Natural killer cell treated with Interleukin-12 subunit alpha and Interleukin-12 subunit beta and Interleukin-15 and Interleukin-18, amount 100 ng/mL, for 72 hours (primary cell): Measurements from ENCODE around the gene OSBPL5. TPM values are rescaled to one million over a fixed set of nuclear protein-coding genes. Genes with fewer than 3 reads are reported as not detected.
"Not testable (repeated sequence)": the region's sequence is repeated elsewhere in the genome, so short reads cannot be mapped to it uniquely, and the experiment has no call there.

ENCODE experiments used
- ATAC-seq, 2 donors: fragments of 150-1000 bp; cut with Tn5 transposase in 1 of 2; sonication (Bioruptor Pico), chemical (Tn5 transposase) in 1 of 2; 2 replicates each; pipeline ENCODE4 v1.10.0; 2021
- DNase-seq: peaks from one replicate; pipeline ENCODE4 v3.0.0; 2022; ENCODE audit warnings: low spot score
- H3K27ac Mint-ChIP-seq, 2 donors: 1 replicate in 1 of 2; 2 replicates in 1 of 2; pipeline ENCODE4 v1.8.0; 2022; ENCODE audit warnings: mixed read lengths in 2 of 2, mild to moderate bottlenecking in 1 of 2, moderate library complexity in 1 of 2
- H3K27me3 Mint-ChIP-seq, 2 donors: 1 replicate in 1 of 2; 2 replicates in 1 of 2; pipeline ENCODE4 v1.8.0; 2022; ENCODE audit warnings: mixed read lengths in 2 of 2
- H3K36me3 Mint-ChIP-seq: one replicate; pipeline ENCODE4 v1.8.0; 2022; ENCODE audit warnings: mixed read lengths
- H3K4me1 Mint-ChIP-seq, 2 donors: 1 replicate in 1 of 2; 2 replicates in 1 of 2; pipeline ENCODE4 v1.8.0; 2022; ENCODE audit warnings: low read depth in 2 of 2, mixed read lengths in 2 of 2, mild to moderate bottlenecking in 1 of 2
- H3K4me3 Mint-ChIP-seq: one replicate; pipeline ENCODE4 v1.8.0; 2022; ENCODE audit warnings: mixed read lengths
- H3K9me3 Mint-ChIP-seq: 2 replicates; pipeline ENCODE4 v1.8.0; 2022; ENCODE audit warnings: mixed read lengths
- total RNA-seq, 2 donors: library from RNA; stranded (reverse); gene quantifications; one replicate each; pipeline ENCODE4 v1.2.3, GENCODE V29; 2022

The OSBPL5 gene
- total RNA-seq, 2 donors from 2014 or later = 58.3 to 74.6 TPM

DNA sequence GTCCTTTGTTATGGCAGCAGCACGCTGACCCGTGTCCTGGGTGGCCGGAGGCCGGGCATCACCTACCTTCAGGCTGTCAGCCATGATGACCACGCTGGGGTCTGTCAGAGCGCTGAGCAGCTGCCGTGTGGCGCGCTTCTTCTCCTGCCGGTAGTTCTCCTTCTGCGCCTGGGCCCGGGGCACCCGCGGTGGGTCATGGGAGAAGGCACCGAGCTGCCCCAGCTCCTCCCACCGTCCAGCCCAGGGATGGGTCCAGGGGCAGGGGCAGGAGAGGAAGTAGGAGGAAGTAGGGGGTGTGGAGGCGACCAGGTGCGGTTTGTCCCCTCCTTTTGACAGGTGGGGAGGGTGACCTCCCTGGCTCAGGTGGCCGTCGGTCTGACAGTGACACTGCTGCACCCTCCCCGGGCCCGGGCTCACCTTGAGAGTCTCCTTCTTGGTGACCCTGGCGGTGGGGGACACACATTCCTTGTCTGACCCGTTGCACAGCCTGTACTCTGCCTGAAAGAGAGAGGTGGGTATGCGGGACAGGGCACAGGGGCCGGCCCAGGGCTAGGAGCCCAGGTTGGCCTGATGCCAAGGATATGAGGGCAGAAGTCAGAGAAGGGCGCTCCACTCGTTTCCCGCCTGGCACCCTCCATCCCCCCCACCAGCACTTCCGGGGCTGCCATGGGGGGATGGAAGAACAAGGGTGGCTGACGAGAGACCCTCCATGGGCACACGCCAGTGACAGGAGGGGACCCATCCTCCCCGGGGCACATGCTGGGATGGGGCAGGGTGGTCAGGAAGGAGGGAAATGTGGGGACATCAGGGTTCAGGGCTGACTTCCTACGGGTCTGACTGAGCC is 43.0 kb downstream of the OSBPL5 start:
- Mint-ChIP-seq H3K27ac (no peak overlapping the region), H3K36me3 (peaks cover 7% of the 10 kb centered on the region), H3K27me3 (no peaks in the 10 kb centered on the region), H3K4me1 (peaks cover 9 to 23% of the 10 kb centered on the region in 2 donors), H3K4me3 (no peak overlapping the region), H3K9me3 (no peaks in the 10 kb centered on the region)
- peak; percentile 53 for DNase-seq
- ATAC-seq = no peak

DNA sequence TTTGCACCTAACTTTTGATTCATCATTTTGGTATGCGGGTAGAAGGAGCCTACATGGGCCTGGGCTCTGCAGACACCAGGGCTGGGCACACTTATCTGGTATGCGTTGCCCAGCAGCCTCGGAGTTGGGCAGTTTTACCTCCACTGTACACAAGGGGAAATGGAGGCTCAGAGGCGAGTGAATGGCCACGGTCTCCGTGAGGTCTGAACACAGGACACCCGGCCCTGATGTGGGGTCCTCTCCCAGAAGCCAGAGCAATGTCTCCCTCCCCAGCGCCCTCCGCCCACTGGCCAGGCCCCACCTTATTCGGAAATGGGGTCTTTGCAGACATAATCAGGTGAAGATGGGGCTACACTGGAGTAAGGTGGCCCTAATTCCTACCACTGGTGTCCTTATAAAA is 43.7 kb downstream of the OSBPL5 start:
- Mint-ChIP-seq H3K27ac (no peak overlapping the region), H3K27me3 (no peaks in the 10 kb centered on the region), H3K9me3 (no peaks in the 10 kb centered on the region), H3K36me3 (peaks cover 7% of the 10 kb centered on the region), H3K4me3 (no peak overlapping the region), H3K4me1 (peaks cover 9 to 21% of the 10 kb centered on the region in 2 donors)
- DNase-seq (no peak), ATAC-seq (no peak)

DNA sequence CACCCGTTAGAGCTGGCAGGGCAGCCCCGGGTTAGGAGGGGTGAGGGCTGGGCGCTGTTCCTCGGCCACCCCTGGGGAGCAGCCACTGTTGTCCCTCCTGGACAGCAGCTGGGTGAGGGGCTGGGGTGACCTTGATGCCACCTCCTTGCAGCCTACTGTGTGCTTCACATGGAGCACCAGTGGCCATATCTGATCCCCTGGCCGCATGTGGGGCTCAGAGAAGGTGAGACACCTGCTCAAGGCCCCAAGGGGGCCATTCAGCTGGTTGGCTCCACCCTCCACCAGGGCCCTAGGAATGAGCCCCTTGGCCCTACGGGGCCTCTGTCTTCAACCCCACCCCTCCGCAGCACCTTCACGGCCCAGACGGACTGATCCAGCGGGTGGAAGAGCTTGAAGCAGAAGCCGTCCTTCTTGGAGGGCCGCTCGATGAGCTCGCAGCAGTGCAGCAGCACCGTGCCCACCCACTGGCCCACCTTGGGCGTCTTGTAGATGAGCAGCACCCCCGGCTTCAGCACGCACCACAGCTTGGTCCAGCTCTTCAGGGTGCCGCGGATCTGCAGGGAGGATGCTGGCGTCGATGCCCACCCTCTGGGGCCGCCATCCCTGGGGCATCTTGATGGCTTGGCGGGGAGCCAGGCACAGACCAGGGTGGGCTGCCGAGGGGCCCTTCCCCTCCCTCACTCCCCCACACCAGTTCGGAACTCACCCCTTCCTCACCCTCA is 44.9 kb downstream of the OSBPL5 start:
- H3K36me3 Mint-ChIP-seq = peaks cover 10% of the 10 kb centered on the region
- peaks cover 9 to 14% of the 10 kb centered on the region in 2 donors for H3K4me1 Mint-ChIP-seq
- no peak overlapping the region for H3K27ac Mint-ChIP-seq
- no peak overlapping the region for H3K4me3 Mint-ChIP-seq
- ATAC-seq (no peak), DNase-seq (no peak)
- H3K9me3 Mint-ChIP-seq = no peaks in the 10 kb centered on the region
- no peaks in the 10 kb centered on the region for H3K27me3 Mint-ChIP-seq

DNA sequence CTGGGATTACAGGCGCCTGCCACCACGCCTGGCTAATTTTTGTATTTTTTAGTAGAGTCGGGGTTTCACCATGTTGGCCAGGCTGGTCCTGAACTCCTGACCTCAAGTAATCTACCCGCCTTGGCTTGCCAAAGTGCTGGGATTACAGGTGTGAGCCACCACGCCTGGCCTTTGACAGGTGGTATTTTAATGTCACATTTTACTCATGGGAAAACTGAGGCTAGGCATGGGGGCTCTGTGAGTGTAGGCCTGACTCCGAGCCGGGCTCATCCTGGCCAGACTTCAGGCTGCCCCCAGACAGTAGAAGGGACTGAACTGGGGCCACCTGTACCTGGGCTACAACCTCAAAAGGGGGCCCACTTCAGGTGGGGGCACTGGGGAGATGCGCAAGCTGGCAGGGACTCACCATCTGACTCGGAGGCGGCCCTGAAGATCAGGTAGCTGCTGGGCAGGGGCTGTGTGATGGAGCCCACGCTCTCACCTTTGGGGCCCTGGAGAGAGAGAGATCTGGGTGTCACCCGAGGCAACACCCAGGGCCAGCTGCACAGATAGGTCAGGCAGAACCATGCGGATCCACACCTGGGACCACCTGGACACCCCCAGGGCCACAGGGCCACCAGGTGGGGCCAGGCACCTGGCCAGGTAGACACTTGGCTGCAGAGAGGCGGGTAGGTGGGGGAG is 45.8 kb downstream of the OSBPL5 start:
- Mint-ChIP-seq H3K27ac (no peak overlapping the region), H3K9me3 (no peaks in the 10 kb centered on the region), H3K4me3 (no peak overlapping the region), H3K27me3 (no peaks in the 10 kb centered on the region), H3K4me1 (peaks cover 0 to 5% of the 10 kb centered on the region in 2 donors), H3K36me3 (peaks cover 19% of the 10 kb centered on the region)
- DNase-seq = no peak
- ATAC-seq = no peak

DNA sequence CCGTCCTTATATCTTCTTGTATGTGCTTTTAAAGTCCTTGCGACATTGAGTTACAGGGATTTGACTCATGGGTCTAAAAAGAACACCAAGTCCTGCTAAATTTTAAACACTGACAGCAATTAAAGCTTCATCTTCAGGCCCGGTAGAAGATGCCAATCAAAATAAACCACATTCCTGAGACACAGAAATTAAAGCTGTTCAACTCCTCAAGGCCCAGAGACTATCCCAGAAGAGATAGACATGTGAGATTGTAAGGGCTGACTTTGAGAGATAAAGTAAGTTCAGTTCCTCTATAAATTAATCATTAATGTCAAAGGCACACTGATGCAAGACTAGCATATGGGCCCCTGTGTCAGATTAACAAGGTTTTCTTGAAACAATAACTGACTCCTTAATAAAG is 49.8 kb downstream of the OSBPL5 start:
- Mint-ChIP-seq H3K4me3 (no peak overlapping the region), H3K4me1 (peaks cover 20 to 23% of the 10 kb centered on the region in 2 donors), H3K27me3 (no peaks in the 10 kb centered on the region), H3K9me3 (no peaks in the 10 kb centered on the region), H3K27ac (peak overlapping the region in 1 of 2 donors; percentile 48), H3K36me3 (peaks cover 33% of the 10 kb centered on the region)
- DNase-seq (no peak), ATAC-seq (no peak)

DNA sequence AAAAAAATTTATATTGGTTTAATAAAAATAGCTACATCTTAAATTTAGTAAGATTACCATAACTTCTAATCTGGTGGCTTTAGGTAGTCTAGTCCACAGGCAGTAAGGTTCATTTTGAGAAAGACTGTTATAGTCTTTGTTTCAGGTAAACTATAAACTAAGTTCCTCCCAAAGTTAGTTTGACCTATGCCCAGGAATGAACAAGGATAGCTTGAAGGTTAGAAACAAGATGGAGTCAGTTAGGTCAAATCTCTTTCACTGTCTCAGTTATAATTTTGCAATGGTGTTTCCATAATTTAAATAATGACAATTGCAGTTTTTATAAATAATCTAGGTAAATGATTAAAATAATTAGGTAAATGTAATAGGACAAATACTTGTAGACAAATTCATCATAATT is 51.4 kb downstream of the OSBPL5 start:
- H3K9me3 Mint-ChIP-seq, DNase-seq, H3K27me3 Mint-ChIP-seq, H3K4me3 Mint-ChIP-seq, ATAC-seq: not testable (repeated sequence)
- peaks cover 33% of the 10 kb centered on the region for H3K36me3 Mint-ChIP-seq
- H3K27ac Mint-ChIP-seq = peak overlapping the region in 1 of 2 donors; percentile 32
- H3K4me1 Mint-ChIP-seq = peaks cover 28 to 32% of the 10 kb centered on the region in 2 donors

DNA sequence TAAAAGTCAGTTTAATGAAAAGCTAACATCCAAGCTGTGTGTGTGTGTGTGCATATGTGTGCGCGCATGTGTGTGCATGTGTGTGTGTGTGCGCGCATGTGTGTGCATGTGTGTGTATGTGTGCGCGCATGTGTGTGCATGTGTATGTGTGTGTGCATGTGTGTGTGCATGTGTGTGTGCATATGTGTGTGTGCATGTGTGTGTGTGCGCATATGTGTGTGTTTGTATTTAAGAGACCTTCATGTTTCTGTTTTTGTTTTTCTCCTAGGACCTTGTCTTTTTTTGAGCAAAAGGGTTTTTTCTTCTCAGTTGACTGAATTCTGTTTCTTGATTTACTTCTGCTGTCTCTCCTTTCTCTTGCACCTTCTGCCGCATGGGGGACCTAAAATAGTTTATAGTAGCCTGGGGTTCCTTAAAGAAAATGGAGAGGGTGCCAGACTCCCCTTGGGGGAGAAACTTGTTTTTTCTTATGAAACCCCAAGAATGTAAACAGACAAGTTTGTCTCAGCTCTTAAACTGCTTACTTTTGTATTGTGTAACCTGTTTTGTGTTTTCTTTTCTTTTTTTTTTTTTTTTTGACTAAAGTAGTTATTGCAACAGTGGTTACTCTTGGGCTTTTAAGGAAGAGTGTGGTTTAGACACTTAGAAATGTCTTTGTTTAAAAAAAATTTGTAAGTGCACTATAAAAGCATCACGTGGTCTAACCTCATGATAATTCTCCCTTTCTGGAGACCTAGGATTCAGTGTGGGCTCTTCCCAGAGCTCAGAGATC is 53.0 kb downstream of the OSBPL5 start:
- Mint-ChIP-seq H3K36me3 (peaks cover 25% of the 10 kb centered on the region), H3K4me3 (peak overlapping the region; percentile 47), H3K27ac (peak overlapping the region; percentile 61 to 94), H3K4me1 (peaks cover 28 to 32% of the 10 kb centered on the region in 2 donors), H3K9me3 (no peaks in the 10 kb centered on the region), H3K27me3 (no peaks in the 10 kb centered on the region)
- ATAC-seq (peak; percentile 57 to 80), DNase-seq (no peak)

DNA sequence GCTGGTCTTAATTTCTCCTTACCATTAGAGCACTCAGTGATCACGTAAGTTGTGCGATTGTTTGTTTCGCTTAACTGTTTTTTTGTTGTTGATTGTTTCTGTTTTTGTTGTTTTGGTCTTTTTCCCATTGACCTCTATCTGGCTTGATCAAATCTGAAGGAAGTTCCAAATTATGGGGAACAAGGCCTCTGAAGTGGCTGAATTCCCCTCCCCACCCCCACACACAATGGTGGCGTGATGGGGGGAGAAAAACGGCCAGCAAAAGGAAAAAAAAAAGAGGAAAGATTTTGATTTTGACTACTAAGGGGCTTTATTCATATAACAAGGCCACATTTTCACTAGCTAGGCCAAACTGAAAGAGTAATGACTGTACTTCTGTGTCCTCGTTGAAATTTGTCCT is 53.6 kb downstream of the OSBPL5 start:
- ATAC-seq (no peak), DNase-seq (no peak)
- Mint-ChIP-seq H3K4me3 (no peak overlapping the region), H3K27me3 (no peaks in the 10 kb centered on the region), H3K9me3 (no peaks in the 10 kb centered on the region), H3K36me3 (peaks cover 25% of the 10 kb centered on the region), H3K27ac (peak overlapping the region; percentile 61 to 94), H3K4me1 (peaks cover 30 to 32% of the 10 kb centered on the region in 2 donors)

DNA sequence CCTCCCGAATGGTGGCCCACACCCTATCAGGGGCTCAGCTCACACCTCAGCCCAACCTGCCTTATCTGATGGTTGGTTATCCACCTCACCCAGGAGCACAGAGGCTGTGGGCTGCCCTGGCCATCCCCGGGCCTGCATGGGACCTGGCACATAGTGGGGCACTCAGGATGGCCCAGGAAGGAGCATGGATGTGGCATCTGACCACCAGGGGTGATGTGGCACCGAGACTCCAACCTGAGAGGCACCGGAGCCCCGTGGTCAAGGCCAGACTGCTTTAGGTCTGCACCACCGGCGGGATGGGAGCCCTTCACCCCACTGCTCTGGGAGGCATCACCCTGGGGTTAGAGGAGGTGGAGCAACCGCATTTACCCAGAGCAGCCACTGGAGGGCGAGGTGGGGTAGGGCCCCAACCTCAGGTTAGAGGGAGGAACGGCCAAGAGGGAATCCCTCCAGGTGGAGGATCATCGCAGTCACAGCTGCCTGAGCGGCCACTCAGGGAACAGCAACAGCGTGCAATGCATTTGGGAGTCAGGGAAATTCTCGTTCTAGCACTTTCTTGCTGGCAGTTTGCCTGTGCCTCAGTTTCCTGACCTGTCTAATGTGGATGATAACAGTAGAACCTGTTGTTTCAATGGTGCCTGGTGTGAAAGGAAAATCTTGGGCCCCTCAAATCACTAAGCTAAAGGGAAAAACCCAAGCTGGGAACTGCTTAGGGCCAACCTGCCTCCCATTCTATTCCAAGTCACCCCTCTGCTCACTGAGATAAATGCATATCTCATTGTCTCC is 55.0 kb downstream of the OSBPL5 start:
- Mint-ChIP-seq H3K27ac (peak overlapping the region in 1 of 2 donors; percentile 50), H3K4me1 (peaks cover 32% of the 10 kb centered on the region in 2 donors), H3K36me3 (peaks cover 21% of the 10 kb centered on the region), H3K9me3 (no peaks in the 10 kb centered on the region), H3K27me3 (no peaks in the 10 kb centered on the region), H3K4me3 (no peak overlapping the region)
- ATAC-seq (peak; percentile 74 to 85), DNase-seq (peak; percentile 73)

DNA sequence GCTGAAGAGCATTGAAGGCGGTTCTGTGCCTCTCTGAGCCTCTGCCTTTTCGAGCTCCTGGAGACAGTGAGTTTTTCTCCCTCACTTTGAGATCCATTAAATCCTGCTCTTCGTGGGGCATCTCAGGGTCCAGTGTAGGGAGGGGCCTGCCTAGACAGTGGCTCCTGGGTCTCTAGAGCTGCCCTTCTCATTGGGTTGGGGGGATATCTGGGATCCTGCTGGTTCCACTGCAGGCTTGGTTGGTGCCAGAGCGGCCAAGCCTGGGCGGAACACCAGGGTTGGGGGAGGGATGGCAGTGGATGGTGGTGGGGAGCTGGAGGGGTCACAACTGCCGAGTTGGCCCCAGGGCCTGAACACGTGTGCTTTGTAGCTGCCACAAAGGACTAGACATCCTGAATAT is 55.7 kb downstream of the OSBPL5 start:
- ATAC-seq (no peak), DNase-seq (peak; percentile 56)
- no peaks in the 10 kb centered on the region for H3K27me3 Mint-ChIP-seq
- H3K27ac Mint-ChIP-seq = peak overlapping the region in 1 of 2 donors; percentile 50
- H3K4me1 Mint-ChIP-seq = peaks cover 32% of the 10 kb centered on the region in 2 donors
- no peak overlapping the region for H3K4me3 Mint-ChIP-seq
- peaks cover 16% of the 10 kb centered on the region for H3K36me3 Mint-ChIP-seq
- H3K9me3 Mint-ChIP-seq = no peaks in the 10 kb centered on the region

DNA sequence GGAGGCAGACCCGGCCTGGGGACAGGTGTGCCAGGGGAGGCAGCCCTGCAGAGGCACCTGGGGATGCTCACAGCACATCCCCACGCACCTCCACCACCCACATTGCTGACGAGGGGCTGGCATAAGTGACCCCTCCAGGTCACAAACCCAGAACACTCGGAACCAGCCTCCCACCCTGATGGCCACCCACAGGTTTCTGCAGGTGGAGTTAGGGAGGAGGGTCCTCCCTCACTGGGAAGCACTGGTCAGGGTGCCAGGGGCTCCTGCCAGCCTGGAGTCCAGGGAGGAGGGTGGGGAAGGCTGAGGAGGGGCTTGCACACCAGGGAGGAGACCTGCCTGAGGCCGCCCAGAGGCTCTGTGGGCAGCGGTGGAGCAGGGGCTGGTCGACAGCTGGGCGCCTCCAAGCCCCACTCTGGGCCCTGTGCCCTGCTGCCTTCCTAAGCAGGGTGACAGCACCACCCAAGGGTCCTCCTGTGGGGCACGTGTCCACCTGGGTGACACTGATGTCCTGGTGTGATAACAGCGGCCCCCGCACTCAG is 56.9 kb downstream of the OSBPL5 start:
- Mint-ChIP-seq H3K27me3 (no peaks in the 10 kb centered on the region), H3K4me3 (no peak overlapping the region), H3K36me3 (peaks cover 8% of the 10 kb centered on the region), H3K9me3 (no peaks in the 10 kb centered on the region), H3K27ac (no peak overlapping the region), H3K4me1 (peaks cover 32% of the 10 kb centered on the region in 2 donors)
- ATAC-seq (no peak), DNase-seq (peak; percentile 56)

DNA sequence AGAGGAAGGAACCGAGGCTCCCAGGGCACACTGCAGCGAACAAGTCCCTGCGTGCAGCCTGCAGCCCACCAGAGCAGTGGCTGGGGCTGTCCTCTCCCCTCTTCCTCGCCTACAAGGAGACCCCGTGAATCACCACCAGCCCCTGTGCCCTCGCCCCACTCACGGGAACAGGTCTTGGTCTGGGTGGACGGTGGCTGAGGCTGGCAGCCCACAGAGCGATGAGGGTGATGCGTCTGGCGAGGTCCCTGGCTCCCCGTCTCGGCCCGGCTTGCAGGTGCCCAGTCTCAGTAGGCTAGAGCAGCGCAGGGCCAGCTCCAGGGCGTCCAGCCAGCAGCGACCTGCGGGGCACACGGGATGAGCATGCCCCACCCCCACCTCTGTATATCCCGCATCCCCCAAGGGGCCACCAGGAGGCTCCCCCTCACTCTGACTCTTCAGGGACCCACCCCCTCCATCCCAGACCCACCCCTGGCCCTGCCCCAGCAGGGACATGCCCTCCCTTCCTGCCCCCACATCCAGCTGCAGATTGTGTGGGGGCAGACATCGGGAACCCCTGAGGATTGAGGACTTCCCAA is 57.4 kb downstream of the OSBPL5 start:
- Mint-ChIP-seq H3K4me3 (no peak overlapping the region), H3K4me1 (peaks cover 29 to 31% of the 10 kb centered on the region in 2 donors), H3K27me3 (no peaks in the 10 kb centered on the region), H3K36me3 (peaks cover 8% of the 10 kb centered on the region), H3K27ac (peak overlapping the region in 1 of 2 donors; percentile 21), H3K9me3 (no peaks in the 10 kb centered on the region)
- no peak for ATAC-seq
- peak; percentile 49 for DNase-seq
